Measurements from ENCODE around the gene HIVEP3. TPM values are rescaled to one million over a fixed set of nuclear protein-coding genes. Genes with fewer than 3 reads are reported as not detected.

Gene HIVEP3
- total and polyA plus RNA-seq, 11 donors, result 3.2 to 11.9 (median 5.0) TPM

GRCh38 chr1:41638086-41639024, 280.4 kb downstream of the HIVEP3 start:
- Histone ChIP-seq H3K27ac (no peak overlapping the region), H3K4me1 (peaks cover 0 to 13% (median 0%) of the 10 kb centered on the region in 12 donors), H3K9me3 (no peaks in the 10 kb centered on the region), H3K4me3 (no peak overlapping the region), H3K27me3 (no peaks in the 10 kb centered on the region), H3K36me3 (no peaks in the 10 kb centered on the region)
- WGBS, 4 donors, result 73 to 93% (median 87%) methylated on average over 4 of the region's 4 CpGs
- ATAC-seq (no peak), DNase-seq (no peak)
- TF ChIP-seq CTCF (IDR thresholded peaks at IDR 0.05) (no peak), POLR2A (IDR thresholded peaks at IDR 0.05) (no peak)
- intact Hi-C loops (cut with DNase I), result no loop called here

- no peaks in the 10 kb centered on the region for H3K36me3 ChIP-seq
- intact Hi-C loops (cut with DNase I), result no loop called here
- H3K4me3 ChIP-seq, result no peak overlapping the region
- WGBS, 4 donors, result 76 to 86% (median 82%) methylated on average over 7 of the region's 7 CpGs
- DNase-seq, result no peak
- peaks cover 0 to 13% (median 0%) of the 10 kb centered on the region in 12 donors for H3K4me1 ChIP-seq
- TF ChIP-seq CTCF (IDR thresholded peaks at IDR 0.05) (no peak), POLR2A (IDR thresholded peaks at IDR 0.05) (no peak)
- H3K27ac ChIP-seq, result no peak overlapping the region
- no peak for ATAC-seq
- no peaks in the 10 kb centered on the region for H3K9me3 ChIP-seq
- H3K27me3 ChIP-seq, result no peaks in the 10 kb centered on the region
Observed at GRCh38 chr1:41637367-41637766, 281.4 kb downstream of the HIVEP3 start.

GRCh38 chr1:41633764-41634163, 285.0 kb downstream of the HIVEP3 start:
- Histone ChIP-seq H3K4me1 (peaks cover 0 to 4% (median 0%) of the 10 kb centered on the region in 12 donors), H3K9me3 (no peaks in the 10 kb centered on the region), H3K27me3 (no peaks in the 10 kb centered on the region), H3K36me3 (no peaks in the 10 kb centered on the region), H3K27ac (no peak overlapping the region), H3K4me3 (no peak overlapping the region)
- TF ChIP-seq POLR2A (IDR thresholded peaks at IDR 0.05) (no peak), CTCF (IDR thresholded peaks at IDR 0.05) (no peak)
- intact Hi-C loops (cut with DNase I), result no loop called here
- DNase-seq, result no peak
- 57 to 69% (median 67%) methylated on average over 5 of the region's 5 CpGs for WGBS, 4 donors
- ATAC-seq, result no peak

- Histone ChIP-seq H3K4me3 (no peak overlapping the region), H3K4me1 (peaks cover 0 to 3% (median 0%) of the 10 kb centered on the region in 12 donors), H3K27ac (no peak overlapping the region), H3K36me3 (no peaks in the 10 kb centered on the region), H3K9me3 (no peaks in the 10 kb centered on the region), H3K27me3 (no peaks in the 10 kb centered on the region)
- TF ChIP-seq CTCF (IDR thresholded peaks at IDR 0.05) (no peak), POLR2A (IDR thresholded peaks at IDR 0.05) (no peak)
- no peak for ATAC-seq
- 84 to 90% (median 87%) methylated on average over 14 of the region's 14 CpGs for WGBS, 4 donors
- intact Hi-C loops (cut with DNase I), result no loop called here
- DNase-seq, result no peak
Observed at GRCh38 chr1:41632781-41633575, 285.7 kb downstream of the HIVEP3 start.

Data from heart left ventricle (tissue), 16 donors.